ENCODE results near the gene PCNX2.

Gene PCNX2

DNA sequence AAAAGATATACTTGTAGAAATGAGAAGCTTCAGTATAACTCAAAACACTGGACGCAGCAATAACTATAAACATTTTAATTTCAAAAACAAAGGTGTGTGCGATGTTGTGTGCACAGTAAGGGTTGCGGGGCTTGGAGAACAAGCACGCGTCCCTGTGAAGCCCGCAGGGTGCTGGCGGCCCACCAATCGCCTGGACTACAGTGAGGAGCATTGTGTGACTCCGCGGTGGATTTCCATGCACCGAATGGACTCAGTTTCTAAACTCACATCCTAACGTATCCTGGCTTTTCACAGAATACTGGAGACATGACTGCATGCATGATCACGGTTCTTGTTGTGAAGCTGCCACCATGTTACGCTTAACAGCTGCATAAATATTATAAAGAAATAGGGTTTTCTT, 312.1 kb downstream of the PCNX2 start:
- Histone ChIP-seq H3K36me3 (ENCODE audit: control insufficient read depth, insufficient read depth, low read length) (no peaks in the 10 kb centered on the region; the same call in none of the 2 replicates), H3K4me3 (replicated peaks; ENCODE audit: low read depth, low read length) (no peak overlapping the region), H3K27me3 (replicated peaks; ENCODE audit: control insufficient read depth, insufficient read depth, low read length) (no peaks in the 10 kb centered on the region)
- no peak for DNase-seq (ENCODE audit: extremely low read depth, insufficient read length)
- TF ChIP-seq, protein P1, sequence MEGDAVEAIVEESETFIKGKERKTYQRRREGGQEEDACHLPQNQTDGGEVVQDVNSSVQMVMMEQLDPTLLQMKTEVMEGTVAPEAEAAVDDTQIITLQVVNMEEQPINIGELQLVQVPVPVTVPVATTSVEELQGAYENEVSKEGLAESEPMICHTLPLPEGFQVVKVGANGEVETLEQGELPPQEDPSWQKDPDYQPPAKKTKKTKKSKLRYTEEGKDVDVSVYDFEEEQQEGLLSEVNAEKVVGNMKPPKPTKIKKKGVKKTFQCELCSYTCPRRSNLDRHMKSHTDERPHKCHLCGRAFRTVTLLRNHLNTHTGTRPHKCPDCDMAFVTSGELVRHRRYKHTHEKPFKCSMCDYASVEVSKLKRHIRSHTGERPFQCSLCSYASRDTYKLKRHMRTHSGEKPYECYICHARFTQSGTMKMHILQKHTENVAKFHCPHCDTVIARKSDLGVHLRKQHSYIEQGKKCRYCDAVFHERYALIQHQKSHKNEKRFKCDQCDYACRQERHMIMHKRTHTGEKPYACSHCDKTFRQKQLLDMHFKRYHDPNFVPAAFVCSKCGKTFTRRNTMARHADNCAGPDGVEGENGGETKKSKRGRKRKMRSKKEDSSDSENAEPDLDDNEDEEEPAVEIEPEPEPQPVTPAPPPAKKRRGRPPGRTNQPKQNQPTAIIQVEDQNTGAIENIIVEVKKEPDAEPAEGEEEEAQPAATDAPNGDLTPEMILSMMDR (IDR thresholded peaks at IDR 0.05; ENCODE audit: insufficient read depth, low read length, poor library complexity, severe bottlenecking), result no peak

DNA sequence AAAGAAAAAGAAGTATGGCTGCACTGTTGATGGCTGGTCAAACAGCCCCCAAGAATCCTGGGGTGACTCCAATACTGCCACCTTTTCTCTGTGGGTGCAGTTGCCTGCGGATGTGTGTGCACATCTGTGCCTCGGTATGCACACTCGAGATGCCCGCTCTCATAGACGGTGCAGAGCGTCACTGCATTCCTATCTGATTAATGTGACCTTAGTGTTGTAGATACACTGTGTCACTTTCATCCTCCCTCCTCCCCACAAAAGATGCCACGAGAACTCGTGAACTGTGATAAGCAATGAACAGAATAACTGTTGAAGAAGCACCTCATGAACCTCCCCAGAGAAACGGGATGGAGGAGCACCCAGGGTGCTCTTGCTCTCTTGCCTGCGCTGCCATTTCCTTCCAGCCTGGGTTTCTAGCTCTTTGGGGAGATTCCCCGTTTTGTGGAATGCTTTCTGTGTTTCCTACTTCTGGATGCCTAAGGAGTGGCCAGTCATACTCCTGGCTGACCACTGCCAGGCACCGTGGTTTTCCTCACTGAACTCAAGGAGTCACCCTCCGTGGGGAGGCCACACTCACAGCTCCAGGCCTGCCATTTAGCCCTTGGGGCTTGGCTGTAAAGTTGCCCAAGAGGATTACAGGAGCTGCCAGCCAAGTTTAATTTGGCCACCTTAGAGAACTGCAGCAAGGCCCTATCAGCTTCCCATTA, 313.1 kb downstream of the PCNX2 start:
- Histone ChIP-seq H3K27me3 (replicated peaks; ENCODE audit: control insufficient read depth, insufficient read depth, low read length) (no peaks in the 10 kb centered on the region), H3K4me3 (replicated peaks; ENCODE audit: low read depth, low read length) (no peak overlapping the region), H3K36me3 (ENCODE audit: control insufficient read depth, insufficient read depth, low read length) (no peaks in the 10 kb centered on the region; the same call in none of the 2 replicates)
- DNase-seq (ENCODE audit: extremely low read depth, insufficient read length), result no peak
- TF ChIP-seq, protein P1 (IDR thresholded peaks at IDR 0.05; ENCODE audit: insufficient read depth, low read length, poor library complexity, severe bottlenecking), result no peak

DNA sequence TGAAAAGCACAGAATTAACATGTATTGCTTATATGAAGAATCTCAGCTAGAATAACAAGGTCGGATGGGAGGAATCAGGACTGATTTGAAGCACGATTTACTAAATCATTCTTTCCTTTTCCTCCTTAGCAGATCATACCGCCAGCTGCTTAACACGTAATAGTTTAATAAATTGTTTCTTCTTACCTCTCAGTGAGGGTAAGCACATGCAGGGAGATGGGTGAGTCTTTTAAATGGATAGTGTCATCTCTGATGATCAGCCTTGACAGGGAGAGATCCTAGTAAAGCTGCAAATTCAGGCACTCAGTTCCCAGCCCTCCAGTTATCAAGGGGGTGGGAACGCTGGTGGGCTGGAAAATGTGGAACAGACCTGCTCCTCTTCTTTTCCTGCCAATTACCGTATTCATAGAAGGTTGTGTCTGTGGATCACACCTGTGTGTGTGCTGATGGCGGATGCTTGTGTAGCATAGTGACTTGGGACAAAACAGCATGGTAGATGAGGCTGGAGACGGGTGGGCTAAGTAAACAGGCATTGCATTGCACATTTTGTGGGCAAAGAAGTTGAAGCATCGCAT, 314.5 kb downstream of the PCNX2 start:
- Histone ChIP-seq H3K36me3 (ENCODE audit: control insufficient read depth, insufficient read depth, low read length) (peaks cover 2% of the 10 kb centered on the region), H3K27me3 (replicated peaks; ENCODE audit: control insufficient read depth, insufficient read depth, low read length) (no peaks in the 10 kb centered on the region), H3K4me3 (replicated peaks; ENCODE audit: low read depth, low read length) (no peak overlapping the region)
- TF ChIP-seq, protein P1 (IDR thresholded peaks at IDR 0.05; ENCODE audit: insufficient read depth, low read length, poor library complexity, severe bottlenecking), result no peak
- no peak for DNase-seq (ENCODE audit: extremely low read depth, insufficient read length)

DNA sequence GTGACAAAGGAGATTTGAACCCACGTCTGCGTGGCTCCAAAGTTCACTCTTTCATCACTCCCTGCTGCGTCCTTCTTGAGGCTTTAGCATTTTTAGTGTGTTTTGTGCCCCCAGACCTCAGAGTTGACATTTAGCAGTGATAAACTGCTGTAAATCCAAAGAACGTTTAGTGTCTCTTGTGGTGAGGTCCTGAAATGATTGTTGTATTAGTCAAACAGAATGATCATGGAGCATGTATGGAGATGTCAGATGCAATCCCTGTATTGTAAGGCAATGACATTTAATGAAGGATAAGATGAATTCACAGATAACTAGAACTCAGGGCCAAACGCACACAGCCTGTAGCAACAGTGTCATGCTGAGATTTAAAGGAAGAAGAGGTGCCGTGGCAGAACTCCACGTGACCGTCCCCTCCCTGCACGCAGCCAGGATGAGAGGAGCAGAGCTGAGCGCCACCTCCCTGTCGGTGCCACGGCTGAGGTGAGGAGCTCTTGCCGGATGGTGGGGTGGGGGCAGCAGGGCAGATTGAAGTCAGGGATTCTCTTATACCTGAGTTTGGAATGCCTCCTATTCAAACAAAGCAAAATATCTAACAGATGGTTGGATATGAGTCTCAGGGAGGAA, 315.1 kb downstream of the PCNX2 start:
- DNase-seq (ENCODE audit: extremely low read depth, insufficient read length), result no peak
- H3K27me3 ChIP-seq (replicated peaks; ENCODE audit: control insufficient read depth, insufficient read depth, low read length), result no peaks in the 10 kb centered on the region
- peaks cover 2% of the 10 kb centered on the region for H3K36me3 ChIP-seq (ENCODE audit: control insufficient read depth, insufficient read depth, low read length)
- H3K4me3 ChIP-seq (replicated peaks; ENCODE audit: low read depth, low read length), result no peak overlapping the region
- TF ChIP-seq, protein P1 (IDR thresholded peaks at IDR 0.05; ENCODE audit: insufficient read depth, low read length, poor library complexity, severe bottlenecking), result no peak

DNA sequence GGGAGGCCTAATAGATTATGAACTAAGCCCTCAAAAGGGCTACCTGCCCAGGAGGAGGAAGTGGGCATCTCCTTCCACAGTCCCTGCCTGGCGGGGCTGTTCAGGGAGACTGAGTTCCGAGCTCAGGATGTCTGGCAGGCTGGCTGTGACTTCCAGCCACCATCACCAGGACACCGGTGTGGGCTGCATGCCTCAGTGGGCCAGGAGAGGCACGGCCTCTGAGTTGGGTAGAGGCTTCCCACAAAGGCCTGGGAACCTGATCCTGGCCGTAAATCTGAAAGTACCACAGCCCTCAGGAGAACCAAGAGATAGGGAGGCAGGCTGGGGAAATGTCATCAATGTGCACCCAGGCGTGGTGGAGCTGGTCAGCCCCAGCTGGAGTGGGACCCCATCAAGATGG, 316.0 kb downstream of the PCNX2 start:
- H3K36me3 ChIP-seq (ENCODE audit: control insufficient read depth, insufficient read depth, low read length), result peaks cover 2% of the 10 kb centered on the region
- no peak overlapping the region for H3K4me3 ChIP-seq (replicated peaks; ENCODE audit: low read depth, low read length)
- TF ChIP-seq, protein P1 (IDR thresholded peaks at IDR 0.05; ENCODE audit: insufficient read depth, low read length, poor library complexity, severe bottlenecking), result no peak
- no peak for DNase-seq (ENCODE audit: extremely low read depth, insufficient read length)
- H3K27me3 ChIP-seq (replicated peaks; ENCODE audit: control insufficient read depth, insufficient read depth, low read length), result no peaks in the 10 kb centered on the region

All from GM06990 (cell line).